ENCODE data around the gene WFDC8.

DNA sequence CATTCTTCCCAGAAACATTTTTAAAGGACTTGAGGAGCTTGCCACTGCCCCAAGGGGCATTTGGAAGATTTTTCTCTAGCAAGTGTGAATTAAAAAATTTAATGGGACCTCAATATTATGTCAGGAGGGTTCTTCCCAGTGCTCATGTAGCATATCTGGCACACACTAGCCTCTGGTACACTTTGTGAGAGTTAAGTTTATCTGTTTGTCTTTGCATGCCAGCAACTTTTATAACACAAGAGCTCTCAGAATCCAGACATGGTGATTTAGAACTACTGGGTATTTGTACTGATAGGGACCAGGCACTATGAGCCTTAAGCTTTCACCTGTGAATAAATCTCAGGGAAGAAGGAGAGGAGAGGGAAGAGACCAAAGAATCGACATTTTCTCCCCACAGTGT lies 76.5 kb downstream of the WFDC8 start:
- no peak for TF ChIP-seq POLR2A (IDR thresholded peaks at IDR 0.05)
- TF ChIP-seq, protein P1, sequence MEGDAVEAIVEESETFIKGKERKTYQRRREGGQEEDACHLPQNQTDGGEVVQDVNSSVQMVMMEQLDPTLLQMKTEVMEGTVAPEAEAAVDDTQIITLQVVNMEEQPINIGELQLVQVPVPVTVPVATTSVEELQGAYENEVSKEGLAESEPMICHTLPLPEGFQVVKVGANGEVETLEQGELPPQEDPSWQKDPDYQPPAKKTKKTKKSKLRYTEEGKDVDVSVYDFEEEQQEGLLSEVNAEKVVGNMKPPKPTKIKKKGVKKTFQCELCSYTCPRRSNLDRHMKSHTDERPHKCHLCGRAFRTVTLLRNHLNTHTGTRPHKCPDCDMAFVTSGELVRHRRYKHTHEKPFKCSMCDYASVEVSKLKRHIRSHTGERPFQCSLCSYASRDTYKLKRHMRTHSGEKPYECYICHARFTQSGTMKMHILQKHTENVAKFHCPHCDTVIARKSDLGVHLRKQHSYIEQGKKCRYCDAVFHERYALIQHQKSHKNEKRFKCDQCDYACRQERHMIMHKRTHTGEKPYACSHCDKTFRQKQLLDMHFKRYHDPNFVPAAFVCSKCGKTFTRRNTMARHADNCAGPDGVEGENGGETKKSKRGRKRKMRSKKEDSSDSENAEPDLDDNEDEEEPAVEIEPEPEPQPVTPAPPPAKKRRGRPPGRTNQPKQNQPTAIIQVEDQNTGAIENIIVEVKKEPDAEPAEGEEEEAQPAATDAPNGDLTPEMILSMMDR (IDR thresholded peaks at IDR 0.05) = no peak

Data from ovary (tissue), 3 donors.